CD4-positive, CD25-positive, alpha-beta regulatory T cell (primary cell): ENCODE measurements around the gene CPED1. TPM values are rescaled to one million over a fixed set of nuclear protein-coding genes. Genes with fewer than 3 reads are reported as not detected.

Experiments
- ATAC-seq, 2 donors: fragments of 150-1000 bp; cut with Tn5 transposase; one replicate each; pipeline ENCODE4 v1.10.0; 2021; ENCODE audit warnings: low read depth in 2 of 2, moderate number of reproducible peaks in 2 of 2, moderate library complexity in 1 of 2
- DNase-seq, 3 donors: peaks; one replicate each; pipeline versions ENCODE4 v3.0.0 to v3.0.0-alpha.2; 2012 to 2022; ENCODE audit warnings: mixed read lengths in 1 of 3
- H3K27ac ChIP-seq: one replicate; pipeline ENCODE4 v1.7.0; 2013; ENCODE audit warnings: mild to moderate bottlenecking, low read length; ENCODE audit not compliant: insufficient read depth, poor library complexity, severe bottlenecking
- H3K27me3 ChIP-seq: one replicate; pipeline ENCODE4 v1.7.0; 2013; ENCODE audit warnings: low read length; ENCODE audit not compliant: control insufficient read depth, insufficient read depth
- H3K36me3 ChIP-seq: one replicate; pipeline ENCODE4 v1.7.0; 2013; ENCODE audit warnings: mild to moderate bottlenecking, low read length, moderate library complexity; ENCODE audit not compliant: control insufficient read depth, insufficient read depth
- H3K4me1 ChIP-seq: 2 replicates; pipeline ENCODE4 v1.7.0; 2013; ENCODE audit warnings: mild to moderate bottlenecking, low read length; ENCODE audit not compliant: insufficient read depth, control insufficient read depth, poor library complexity, severe bottlenecking
- H3K4me3 ChIP-seq: one replicate; pipeline ENCODE4 v1.7.0; 2013; ENCODE audit warnings: low read depth, mild to moderate bottlenecking, low read length, moderate library complexity
- H3K9me3 ChIP-seq, 2 experiments: 1 replicate in 1 of 2; 2 replicates in 1 of 2; pipeline ENCODE4 v1.7.0; 2013; ENCODE audit warnings: low read length in 2 of 2, mild to moderate bottlenecking in 1 of 2, moderate library complexity in 1 of 2; ENCODE audit not compliant: control insufficient read depth in 2 of 2
- H3K27ac Mint-ChIP-seq, 3 donors: one replicate each; pipeline ENCODE4 v1.8.0; 2020 to 2022; ENCODE audit warnings: mild to moderate bottlenecking in 3 of 3, mixed read lengths in 3 of 3, moderate library complexity in 2 of 3
- H3K27me3 Mint-ChIP-seq: one replicate; pipeline ENCODE4 v1.8.0; 2022; ENCODE audit warnings: mild to moderate bottlenecking, mixed read lengths
- H3K36me3 Mint-ChIP-seq: one replicate; pipeline ENCODE4 v1.8.0; 2020; ENCODE audit warnings: mixed read lengths
- H3K4me1 Mint-ChIP-seq, 4 donors: one replicate each; pipeline ENCODE4 v1.8.0; 2020 to 2022; ENCODE audit warnings: mixed read lengths in 4 of 4, mild to moderate bottlenecking in 1 of 4
- H3K4me3 Mint-ChIP-seq, 4 donors: one replicate each; pipeline ENCODE4 v1.8.0; 2020 to 2022; ENCODE audit warnings: mild to moderate bottlenecking in 4 of 4, mixed read lengths in 4 of 4, moderate library complexity in 3 of 4
- H3K9me3 Mint-ChIP-seq, 7 donors: one replicate each; pipeline ENCODE4 v1.8.0; 2020 to 2022; ENCODE audit warnings: mixed read lengths in 7 of 7, mild to moderate bottlenecking in 3 of 7, moderate library complexity in 2 of 7
- polyA plus RNA-seq, 4 donors: library from polyadenylated mRNA; unstranded; fragments of 300-500 nt; fragmentation: Illumina TruSeq; gene quantifications; one replicate each; pipeline ENCODE4 v1.2.3, GENCODE V29; 2021
- total RNA-seq: library from RNA; stranded (reverse); gene quantifications from one replicate; pipeline ENCODE4 v1.2.3, GENCODE V29; 2022

The CPED1 gene
- total and polyA plus RNA-seq, 5 donors from 2014 or later: 0.17 to 0.24 TPM; not detected in 3

DNA sequence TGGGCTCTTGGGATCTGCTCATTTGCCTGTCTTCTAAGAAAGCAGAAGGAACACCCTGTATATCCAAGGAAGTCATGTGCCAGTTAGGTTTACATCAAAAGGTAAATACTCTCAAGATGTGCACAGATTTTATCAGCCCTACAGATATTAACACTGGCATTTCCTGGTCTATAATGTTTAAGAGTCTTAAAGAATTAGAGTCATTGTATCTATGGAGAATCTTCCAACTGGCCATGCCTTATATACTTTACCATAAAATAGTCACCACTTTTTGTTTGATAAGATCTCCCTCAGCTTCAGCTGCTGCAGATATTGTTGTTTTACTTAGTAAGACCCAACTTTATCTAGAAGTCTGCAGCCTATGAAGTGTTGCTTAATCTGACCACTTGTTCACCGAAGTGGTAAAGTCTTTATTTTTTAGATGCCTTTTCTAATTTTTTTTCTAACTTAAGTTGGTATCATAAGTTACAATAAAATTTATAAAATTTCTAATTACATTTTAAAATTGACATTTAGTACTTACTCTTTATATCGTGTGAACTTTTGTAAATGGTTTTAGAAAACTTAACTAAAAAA is 58.5 kb downstream of the CPED1 start:
- no peaks in the 10 kb centered on the region for H3K36me3 Mint-ChIP-seq
- Histone ChIP-seq H3K36me3 (no peaks in the 10 kb centered on the region), H3K9me3 (no peaks in the 10 kb centered on the region), H3K4me1 (no peaks in the 10 kb centered on the region), H3K27ac (no peak overlapping the region), H3K27me3 (no peaks in the 10 kb centered on the region), H3K4me3 (no peak overlapping the region)
- H3K4me3 Mint-ChIP-seq: no peak overlapping the region
- DNase-seq (no peak), ATAC-seq (no peak)
- peaks cover 5% of the 10 kb centered on the region for H3K27me3 Mint-ChIP-seq
- peaks cover 0 to 7% (median 0%) of the 10 kb centered on the region in 7 donors for H3K9me3 Mint-ChIP-seq
- no peaks in the 10 kb centered on the region for H3K4me1 Mint-ChIP-seq
- no peak overlapping the region for H3K27ac Mint-ChIP-seq

DNA sequence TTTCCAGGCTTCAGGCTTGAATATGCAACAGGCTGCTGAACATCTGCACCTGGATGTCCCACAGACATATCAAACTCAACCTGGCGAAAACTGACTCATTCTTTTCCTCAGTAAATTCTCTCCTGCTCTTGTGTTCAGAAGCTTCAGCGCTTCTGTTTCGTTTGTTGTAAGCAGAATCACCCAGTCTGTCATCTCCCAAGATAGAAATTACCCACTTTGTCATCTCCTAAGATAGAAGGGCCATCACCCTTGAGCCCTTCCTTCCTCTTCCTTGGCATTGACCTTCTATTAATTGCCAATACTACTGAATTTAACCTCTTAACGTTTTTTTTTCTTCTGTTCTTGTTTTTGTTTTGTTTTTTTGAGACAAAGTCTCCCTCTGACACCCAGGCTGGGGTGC is 59.7 kb downstream of the CPED1 start:
- Histone ChIP-seq H3K36me3 (no peaks in the 10 kb centered on the region), H3K4me3 (no peak overlapping the region), H3K27ac (no peak overlapping the region), H3K9me3 (no peaks in the 10 kb centered on the region), H3K4me1 (no peaks in the 10 kb centered on the region), H3K27me3 (no peaks in the 10 kb centered on the region)
- no peaks in the 10 kb centered on the region for H3K27me3 Mint-ChIP-seq
- ATAC-seq (no peak), DNase-seq (no peak)
- peaks cover 0 to 5% (median 0%) of the 10 kb centered on the region in 7 donors for H3K9me3 Mint-ChIP-seq
- no peak overlapping the region for H3K27ac Mint-ChIP-seq
- no peaks in the 10 kb centered on the region for H3K36me3 Mint-ChIP-seq
- no peak overlapping the region for H3K4me3 Mint-ChIP-seq
- no peaks in the 10 kb centered on the region for H3K4me1 Mint-ChIP-seq

DNA sequence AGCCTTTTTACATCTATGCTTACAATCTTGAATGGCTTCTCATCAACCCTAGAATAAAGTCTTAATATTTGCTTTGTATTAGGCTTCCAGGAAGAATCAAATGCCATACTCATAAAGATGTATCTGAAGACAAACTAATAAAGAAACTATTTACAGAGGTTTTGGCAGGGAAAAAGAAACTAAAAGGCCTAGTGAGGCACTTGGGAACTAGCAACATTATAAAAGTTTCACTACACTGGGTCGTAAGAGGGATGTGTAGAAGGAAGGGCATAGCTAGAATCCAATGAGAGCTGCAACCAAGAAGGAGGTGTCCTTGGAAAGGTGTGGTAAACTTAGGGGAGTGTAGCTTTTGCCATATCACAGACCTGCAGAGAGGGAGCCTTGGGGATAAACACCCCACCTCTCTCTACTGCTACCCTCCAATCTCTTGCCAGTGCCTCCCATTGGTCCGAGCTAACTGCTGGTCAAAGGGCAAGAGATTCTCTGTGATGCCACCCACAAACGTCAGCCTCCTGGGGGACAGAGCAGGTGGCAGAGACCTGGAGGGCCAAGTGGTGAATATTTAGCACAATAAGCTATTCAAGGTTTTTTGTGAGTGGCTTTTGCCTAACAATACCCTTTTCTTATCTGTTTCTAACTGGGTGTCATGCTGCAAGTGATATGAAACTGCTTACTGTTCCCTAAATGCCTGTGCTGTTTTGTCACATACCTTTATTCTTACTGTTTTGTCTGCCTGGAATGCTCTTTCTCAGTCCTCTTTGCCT is 60.7 kb downstream of the CPED1 start:
- Mint-ChIP-seq H3K27me3 (no peaks in the 10 kb centered on the region), H3K9me3 (peaks cover 0 to 2% (median 0%) of the 10 kb centered on the region in 7 donors), H3K4me1 (no peaks in the 10 kb centered on the region), H3K36me3 (no peaks in the 10 kb centered on the region), H3K4me3 (no peak overlapping the region), H3K27ac (no peak overlapping the region)
- no peak overlapping the region for H3K27ac ChIP-seq
- H3K4me1 ChIP-seq: no peaks in the 10 kb centered on the region
- no peaks in the 10 kb centered on the region for H3K9me3 ChIP-seq
- ATAC-seq: no peak
- H3K4me3 ChIP-seq: no peak overlapping the region
- H3K27me3 ChIP-seq: no peaks in the 10 kb centered on the region
- no peaks in the 10 kb centered on the region for H3K36me3 ChIP-seq
- DNase-seq: no peak

DNA sequence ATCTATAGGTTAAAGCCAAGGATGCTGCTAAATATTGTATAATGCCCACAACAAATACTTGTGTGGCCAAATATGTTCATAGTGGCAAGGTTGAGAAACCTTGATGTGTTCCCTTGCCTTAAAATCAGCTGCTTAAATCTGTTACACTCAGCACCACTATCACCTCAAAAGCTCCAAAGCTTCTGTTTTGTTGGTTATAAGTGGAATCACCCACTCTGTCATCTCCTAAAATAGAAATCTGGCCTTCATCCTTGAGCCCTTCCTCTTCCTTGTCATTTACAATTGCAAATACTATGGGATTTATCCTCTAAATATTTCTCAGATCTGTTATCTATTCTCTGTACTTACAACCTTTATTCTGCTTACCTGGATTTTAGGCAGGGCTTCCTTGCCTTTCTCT is 61.4 kb downstream of the CPED1 start:
- no peaks in the 10 kb centered on the region for H3K4me1 Mint-ChIP-seq
- no peak overlapping the region for H3K4me3 Mint-ChIP-seq
- H3K27ac Mint-ChIP-seq: no peak overlapping the region

DNA sequence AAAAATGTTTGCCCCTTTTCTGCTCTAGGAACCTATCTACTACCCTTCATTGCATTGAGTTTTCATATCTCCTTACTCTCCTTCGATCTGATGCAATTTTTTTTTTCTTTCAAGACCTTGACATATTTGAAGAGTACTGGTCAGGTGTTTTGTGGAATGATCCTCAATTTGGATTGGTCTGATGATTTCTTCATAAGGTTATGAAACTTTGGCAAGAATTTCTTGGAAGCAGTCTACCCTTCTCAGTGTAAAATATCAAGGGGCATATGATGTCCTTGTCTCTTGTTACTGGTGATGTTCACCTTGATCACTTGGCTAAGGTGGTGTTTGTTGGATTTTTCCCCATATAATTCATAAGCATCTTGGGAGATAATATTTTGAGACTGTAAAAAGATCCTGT is 64.7 kb downstream of the CPED1 start:
- H3K27ac Mint-ChIP-seq: no peak overlapping the region
- H3K4me3 ChIP-seq: no peak overlapping the region
- no peaks in the 10 kb centered on the region for H3K36me3 ChIP-seq
- H3K4me1 Mint-ChIP-seq: no peaks in the 10 kb centered on the region
- H3K27me3 ChIP-seq: no peaks in the 10 kb centered on the region
- no peaks in the 10 kb centered on the region for H3K36me3 Mint-ChIP-seq
- peaks cover 0 to 2% (median 0%) of the 10 kb centered on the region in 7 donors for H3K9me3 Mint-ChIP-seq
- DNase-seq: no peak
- H3K9me3 ChIP-seq: no peaks in the 10 kb centered on the region
- no peak overlapping the region for H3K27ac ChIP-seq
- H3K4me1 ChIP-seq: no peaks in the 10 kb centered on the region
- ATAC-seq: no peak
- peaks cover 6% of the 10 kb centered on the region for H3K27me3 Mint-ChIP-seq
- H3K4me3 Mint-ChIP-seq: no peak overlapping the region

More for the DNA sequence above, 61.4 kb downstream of the CPED1 start:
- no peaks in the 10 kb centered on the region for H3K4me1 ChIP-seq
- H3K27ac ChIP-seq: no peak overlapping the region
- H3K4me3 ChIP-seq: no peak overlapping the region
- Mint-ChIP-seq H3K36me3 (no peaks in the 10 kb centered on the region), H3K27me3 (no peaks in the 10 kb centered on the region), H3K9me3 (peaks cover 0 to 2% (median 0%) of the 10 kb centered on the region in 7 donors)
- DNase-seq (no peak), ATAC-seq (no peak)
- H3K9me3 ChIP-seq: no peaks in the 10 kb centered on the region
- no peaks in the 10 kb centered on the region for H3K36me3 ChIP-seq
- no peaks in the 10 kb centered on the region for H3K27me3 ChIP-seq

DNA sequence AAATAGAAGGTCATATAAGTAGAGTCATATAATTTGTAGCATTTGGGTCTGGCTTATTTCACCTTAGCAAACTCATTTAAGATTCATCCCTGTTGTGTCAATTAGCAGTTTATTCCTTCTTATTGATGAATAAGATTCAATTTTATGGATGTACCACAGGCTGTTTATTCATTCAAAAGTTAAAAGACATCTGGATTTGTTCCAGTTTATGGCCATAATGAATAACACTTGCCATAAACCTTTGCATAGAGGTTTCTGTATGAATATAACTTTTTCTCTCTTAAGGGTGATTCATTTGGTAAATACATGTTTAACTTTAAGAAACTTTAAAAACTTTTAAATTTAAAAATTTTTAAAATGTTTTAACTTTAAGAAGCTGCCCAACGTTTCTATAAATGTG is 66.4 kb downstream of the CPED1 start:
- Histone ChIP-seq H3K36me3 (no peaks in the 10 kb centered on the region), H3K27ac (no peak overlapping the region), H3K9me3 (no peaks in the 10 kb centered on the region), H3K4me3 (no peak overlapping the region), H3K4me1 (no peaks in the 10 kb centered on the region), H3K27me3 (no peaks in the 10 kb centered on the region)
- DNase-seq: no peak
- Mint-ChIP-seq H3K4me1 (no peaks in the 10 kb centered on the region), H3K36me3 (no peaks in the 10 kb centered on the region), H3K27ac (no peak overlapping the region), H3K4me3 (no peak overlapping the region), H3K27me3 (peaks cover 6% of the 10 kb centered on the region), H3K9me3 (peaks cover 0 to 2% (median 0%) of the 10 kb centered on the region in 7 donors)
- ATAC-seq: no peak

DNA sequence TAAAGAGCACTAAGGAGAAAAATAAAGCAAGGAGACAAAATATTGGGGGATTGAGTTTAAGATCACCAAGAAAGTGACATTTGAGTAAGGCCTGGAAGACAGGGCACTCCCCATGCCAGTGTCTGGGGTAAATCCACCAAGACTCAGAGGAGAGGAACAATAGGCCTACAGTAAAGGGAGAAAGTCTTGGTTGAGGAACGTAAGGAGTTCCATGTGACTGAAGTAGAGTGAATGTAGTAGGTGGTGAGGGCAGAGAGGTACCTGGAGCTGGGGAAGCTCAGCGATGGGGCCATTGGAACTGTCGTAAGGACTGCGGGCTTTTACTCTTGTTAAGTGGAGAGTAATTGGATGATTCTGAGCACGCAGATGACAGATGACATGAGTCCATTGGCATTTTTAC is 69.4 kb downstream of the CPED1 start:
- Mint-ChIP-seq H3K4me1 (no peaks in the 10 kb centered on the region), H3K27me3 (peaks cover 6% of the 10 kb centered on the region), H3K4me3 (no peak overlapping the region), H3K27ac (no peak overlapping the region), H3K9me3 (peaks cover 0 to 2% (median 0%) of the 10 kb centered on the region in 7 donors), H3K36me3 (no peaks in the 10 kb centered on the region)
- DNase-seq: no peak
- H3K36me3 ChIP-seq: no peaks in the 10 kb centered on the region
- H3K4me3 ChIP-seq: no peak overlapping the region
- no peaks in the 10 kb centered on the region for H3K27me3 ChIP-seq
- no peak overlapping the region for H3K27ac ChIP-seq
- no peaks in the 10 kb centered on the region for H3K9me3 ChIP-seq
- no peaks in the 10 kb centered on the region for H3K4me1 ChIP-seq
- no peak for ATAC-seq

DNA sequence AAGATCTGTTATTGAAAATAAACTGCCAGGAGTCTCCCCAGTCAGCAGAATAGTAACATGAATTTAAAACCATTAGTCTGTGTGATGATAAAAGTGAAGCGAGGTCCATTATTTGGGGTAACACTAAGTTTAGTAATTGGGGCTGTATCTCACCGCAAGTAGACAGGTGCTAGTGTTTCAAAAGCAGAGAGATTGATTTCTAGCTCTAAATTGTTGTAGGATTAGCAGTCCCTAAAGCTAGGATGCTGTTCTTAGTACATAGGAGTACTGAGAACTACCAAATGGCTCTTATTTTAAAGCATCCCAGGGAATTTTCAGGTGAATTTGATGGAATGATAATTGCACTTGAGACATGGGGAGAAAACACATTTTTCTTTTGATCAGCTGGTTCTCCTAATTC is 70.5 kb downstream of the CPED1 start:
- Mint-ChIP-seq H3K36me3 (no peaks in the 10 kb centered on the region), H3K9me3 (peaks cover 0 to 2% (median 0%) of the 10 kb centered on the region in 7 donors), H3K27ac (no peak overlapping the region), H3K4me1 (no peaks in the 10 kb centered on the region), H3K4me3 (no peak overlapping the region), H3K27me3 (peaks cover 6% of the 10 kb centered on the region)
- Histone ChIP-seq H3K9me3 (no peaks in the 10 kb centered on the region), H3K27ac (no peak overlapping the region), H3K27me3 (no peaks in the 10 kb centered on the region), H3K4me3 (no peak overlapping the region), H3K36me3 (no peaks in the 10 kb centered on the region), H3K4me1 (no peaks in the 10 kb centered on the region)
- ATAC-seq (no peak), DNase-seq (no peak)
